Measurements from ENCODE around the gene FNDC1. TPM values are rescaled to one million over a fixed set of nuclear protein-coding genes. Genes with fewer than 3 reads are reported as not detected.

Gene FNDC1
- total RNA-seq, 1 donor: 24.2 TPM

DNA sequence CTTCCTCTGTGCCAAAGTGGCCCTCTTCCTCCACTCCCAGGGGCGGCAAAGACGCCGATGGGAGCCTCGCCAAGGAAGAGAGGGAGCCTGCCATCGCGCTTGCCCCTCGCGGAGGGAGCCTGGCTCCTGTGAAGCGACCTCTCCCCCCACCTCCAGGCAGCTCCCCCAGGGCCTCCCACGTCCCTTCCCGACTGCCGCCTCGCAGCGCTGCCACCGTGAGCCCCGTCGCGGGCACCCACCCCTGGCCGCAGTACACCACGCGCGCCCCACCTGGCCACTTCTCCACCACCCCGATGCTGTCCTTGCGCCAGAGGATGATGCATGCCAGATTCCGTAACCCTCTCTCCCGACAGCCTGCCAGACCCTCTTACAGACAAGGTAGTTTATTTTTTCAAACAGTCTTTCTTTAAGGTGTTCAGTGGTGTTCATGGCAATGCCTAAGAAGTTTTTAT lies 64.9 kb downstream of the FNDC1 start:
- Histone ChIP-seq H3K36me3 (ENCODE audit: insufficient read depth, low read length) (no peaks in the 10 kb centered on the region), H3K79me2 (ENCODE audit: insufficient read depth, low read length) (no peaks in the 10 kb centered on the region), H3K27me3 (ENCODE audit: insufficient read depth, low read length) (no peaks in the 10 kb centered on the region), H3K4me1 (ENCODE audit: insufficient read depth, low read length) (no peaks in the 10 kb centered on the region), H4K20me1 (ENCODE audit: insufficient read depth, low read length) (no peaks in the 10 kb centered on the region), H3K4me3 (ENCODE audit: insufficient read depth, low read length) (no peak overlapping the region), H3K4me2 (ENCODE audit: insufficient read depth, low read length) (no peak overlapping the region), H3K27ac (ENCODE audit: low read depth, low read length) (no peak overlapping the region), H2AFZ (ENCODE audit: low read length) (no peak overlapping the region), H3K9me3 (ENCODE audit: low read depth, low read length) (no peaks in the 10 kb centered on the region)
- peak; percentile 66 for DNase-seq (ENCODE audit: insufficient read length, low spot score, missing footprints)
- no peak for TF ChIP-seq CTCF (IDR thresholded peaks at IDR 0.05; ENCODE audit: extremely low read depth, low read depth, low read length)

DNA sequence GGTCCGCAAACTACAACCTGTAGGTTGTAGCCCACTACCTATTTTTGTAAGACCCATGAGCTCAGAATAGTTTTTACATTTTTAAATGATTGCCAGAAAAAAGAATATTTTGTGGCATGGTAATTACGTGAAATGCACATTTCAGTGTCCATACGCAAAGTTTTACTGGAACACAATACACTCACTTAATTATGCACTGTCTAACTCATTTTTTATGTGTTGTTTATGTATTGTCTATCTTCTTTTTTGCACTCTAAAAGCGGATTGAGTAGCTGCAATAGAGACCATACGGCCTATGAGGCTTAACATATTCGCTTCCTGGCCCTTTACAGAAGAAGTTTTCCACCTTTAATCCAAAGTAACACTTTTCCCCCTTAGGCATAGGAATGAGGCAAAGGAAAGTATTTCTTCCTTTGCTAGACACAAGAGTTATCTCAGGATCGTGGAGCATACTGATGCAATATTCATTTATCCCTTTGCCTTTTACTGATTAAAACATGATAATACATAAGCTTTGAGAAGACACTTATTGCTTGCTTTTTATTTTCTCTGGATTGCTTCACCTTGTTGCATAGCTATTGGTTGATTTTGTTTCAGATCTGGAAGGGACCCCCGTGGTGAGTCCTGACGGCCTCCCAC lies 69.8 kb downstream of the FNDC1 start:
- H3K4me2 ChIP-seq (ENCODE audit: insufficient read depth, low read length): no peak overlapping the region
- no peaks in the 10 kb centered on the region for H3K36me3 ChIP-seq (ENCODE audit: insufficient read depth, low read length)
- H3K27ac ChIP-seq (ENCODE audit: low read depth, low read length): no peak overlapping the region
- no peaks in the 10 kb centered on the region for H4K20me1 ChIP-seq (ENCODE audit: insufficient read depth, low read length)
- no peaks in the 10 kb centered on the region for H3K9me3 ChIP-seq (ENCODE audit: low read depth, low read length)
- H2AFZ ChIP-seq (ENCODE audit: low read length): no peak overlapping the region
- H3K4me1 ChIP-seq (ENCODE audit: insufficient read depth, low read length): no peaks in the 10 kb centered on the region
- no peak for TF ChIP-seq CTCF (IDR thresholded peaks at IDR 0.05; ENCODE audit: extremely low read depth, low read depth, low read length)
- H3K4me3 ChIP-seq (ENCODE audit: insufficient read depth, low read length): no peak overlapping the region
- DNase-seq (ENCODE audit: insufficient read length, low spot score, missing footprints): no peak
- H3K79me2 ChIP-seq (ENCODE audit: insufficient read depth, low read length): no peaks in the 10 kb centered on the region
- no peaks in the 10 kb centered on the region for H3K27me3 ChIP-seq (ENCODE audit: insufficient read depth, low read length)

DNA sequence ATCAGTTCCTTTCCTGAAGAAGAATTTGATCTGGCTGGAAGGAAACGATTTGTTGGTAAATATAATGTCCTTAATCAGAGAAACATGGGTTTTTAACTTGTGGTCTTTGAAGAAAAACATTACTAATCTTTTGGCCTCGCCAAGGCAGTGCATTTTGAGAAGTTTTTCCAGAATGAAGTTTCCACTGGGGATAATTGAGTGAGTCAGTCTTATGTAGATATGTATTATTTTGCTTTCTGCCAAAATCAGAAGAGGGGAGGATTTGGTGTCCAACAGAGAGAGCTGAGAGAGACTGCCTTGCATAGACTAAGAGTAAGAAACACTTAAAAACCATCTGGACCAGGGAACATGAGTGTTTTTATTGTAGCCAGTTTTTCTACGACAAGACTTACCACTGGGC lies 79.9 kb downstream of the FNDC1 start:
- TF ChIP-seq CTCF (IDR thresholded peaks at IDR 0.05; ENCODE audit: extremely low read depth, low read depth, low read length): no peak
- no peaks in the 10 kb centered on the region for H3K36me3 ChIP-seq (ENCODE audit: insufficient read depth, low read length)
- peaks cover 11% of the 10 kb centered on the region for H3K4me1 ChIP-seq (ENCODE audit: insufficient read depth, low read length)
- no peaks in the 10 kb centered on the region for H3K79me2 ChIP-seq (ENCODE audit: insufficient read depth, low read length)
- H3K27me3 ChIP-seq (ENCODE audit: insufficient read depth, low read length): no peaks in the 10 kb centered on the region
- H2AFZ ChIP-seq (ENCODE audit: low read length): peak overlapping the region; percentile 37
- H3K4me2 ChIP-seq (ENCODE audit: insufficient read depth, low read length): peak overlapping the region; percentile 65
- no peaks in the 10 kb centered on the region for H4K20me1 ChIP-seq (ENCODE audit: insufficient read depth, low read length)
- H3K9me3 ChIP-seq (ENCODE audit: low read depth, low read length): no peaks in the 10 kb centered on the region
- H3K4me3 ChIP-seq (ENCODE audit: insufficient read depth, low read length): no peak overlapping the region
- no peak for DNase-seq (ENCODE audit: insufficient read length, low spot score, missing footprints)
- H3K27ac ChIP-seq (ENCODE audit: low read depth, low read length): peak overlapping the region; percentile 31

- H3K9me3 ChIP-seq (ENCODE audit: low read depth, low read length): no peaks in the 10 kb centered on the region
Measured at GRCh38 chr6:159249752-159250151, 80.6 kb downstream of the FNDC1 start.

More at GRCh38 chr6:159249752-159250151, 80.6 kb downstream of the FNDC1 start:
- H3K36me3 ChIP-seq (ENCODE audit: insufficient read depth, low read length): no peaks in the 10 kb centered on the region
- no peak for TF ChIP-seq CTCF (IDR thresholded peaks at IDR 0.05; ENCODE audit: extremely low read depth, low read depth, low read length)
- H4K20me1 ChIP-seq (ENCODE audit: insufficient read depth, low read length): no peaks in the 10 kb centered on the region
- no peak overlapping the region for H2AFZ ChIP-seq (ENCODE audit: low read length)
- H3K27ac ChIP-seq (ENCODE audit: low read depth, low read length): no peak overlapping the region
- no peak overlapping the region for H3K4me3 ChIP-seq (ENCODE audit: insufficient read depth, low read length)
- no peak for DNase-seq (ENCODE audit: insufficient read length, low spot score, missing footprints)
- no peaks in the 10 kb centered on the region for H3K79me2 ChIP-seq (ENCODE audit: insufficient read depth, low read length)
- peaks cover 11% of the 10 kb centered on the region for H3K4me1 ChIP-seq (ENCODE audit: insufficient read depth, low read length)
- peak overlapping the region; percentile 65 for H3K4me2 ChIP-seq (ENCODE audit: insufficient read depth, low read length)
- H3K27me3 ChIP-seq (ENCODE audit: insufficient read depth, low read length): no peaks in the 10 kb centered on the region
